HG02642 (cell line): ENCODE results near the gene CCNY.

Experiments used
- ATAC-seq: cut with Tn5 transposase; IDR thresholded peaks from one replicate; pipeline ENCODE4 v1.9.1; 2021; ENCODE audit warnings: mild to moderate bottlenecking; ENCODE audit not compliant: unreplicated experiment, poor library complexity

CCNY gene

DNA sequence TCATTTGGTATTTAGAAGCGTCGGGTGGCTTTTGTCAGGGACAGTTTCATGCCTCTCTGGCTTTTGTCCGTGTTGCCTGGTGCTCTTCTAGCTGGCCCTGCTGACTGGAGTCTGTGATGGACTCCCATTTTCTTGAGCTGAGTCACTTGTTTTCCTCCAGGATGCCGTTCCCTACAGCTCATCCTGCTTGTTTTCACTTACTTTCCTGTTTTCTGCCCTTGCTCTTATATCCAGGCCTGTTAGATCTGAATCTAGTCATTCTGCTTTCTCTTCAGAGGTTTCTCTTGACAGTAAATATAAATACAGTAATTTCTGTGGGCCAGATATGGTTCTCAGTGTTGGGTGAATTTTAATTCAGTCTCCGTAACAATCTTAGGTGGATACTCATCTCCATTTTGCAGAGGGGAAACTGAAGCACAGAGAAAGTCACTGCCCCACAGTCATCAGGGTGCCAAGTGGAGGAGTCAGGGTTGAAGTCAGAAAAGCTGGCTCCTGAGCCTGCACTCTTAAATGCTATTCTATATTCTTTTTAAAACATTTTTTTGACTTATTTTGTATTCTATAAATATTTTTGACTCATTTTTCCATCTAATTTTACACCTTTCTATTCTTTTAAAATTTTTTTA is 85.4 kb downstream of the CCNY start:
- no peak for ATAC-seq

DNA sequence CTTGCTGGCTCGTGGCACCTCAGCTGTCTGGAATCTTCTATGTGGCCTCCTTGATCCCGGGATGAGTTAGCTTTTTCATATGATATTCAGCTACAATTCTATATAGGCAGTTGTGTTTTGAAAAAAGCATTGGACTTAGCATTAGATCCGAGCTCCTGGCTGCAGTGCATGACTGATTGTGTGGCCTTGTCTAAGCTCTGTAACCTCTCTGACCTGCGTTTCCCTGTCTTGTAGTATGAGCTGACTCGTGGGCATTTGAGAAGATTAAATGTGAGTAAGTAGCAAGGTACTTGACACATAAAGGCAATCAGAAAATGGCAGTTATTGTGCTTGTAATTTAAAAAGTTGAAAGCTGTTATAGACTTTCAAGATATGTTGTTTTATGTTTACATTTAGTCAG is 85.9 kb downstream of the CCNY start:
- ATAC-seq: no peak

DNA sequence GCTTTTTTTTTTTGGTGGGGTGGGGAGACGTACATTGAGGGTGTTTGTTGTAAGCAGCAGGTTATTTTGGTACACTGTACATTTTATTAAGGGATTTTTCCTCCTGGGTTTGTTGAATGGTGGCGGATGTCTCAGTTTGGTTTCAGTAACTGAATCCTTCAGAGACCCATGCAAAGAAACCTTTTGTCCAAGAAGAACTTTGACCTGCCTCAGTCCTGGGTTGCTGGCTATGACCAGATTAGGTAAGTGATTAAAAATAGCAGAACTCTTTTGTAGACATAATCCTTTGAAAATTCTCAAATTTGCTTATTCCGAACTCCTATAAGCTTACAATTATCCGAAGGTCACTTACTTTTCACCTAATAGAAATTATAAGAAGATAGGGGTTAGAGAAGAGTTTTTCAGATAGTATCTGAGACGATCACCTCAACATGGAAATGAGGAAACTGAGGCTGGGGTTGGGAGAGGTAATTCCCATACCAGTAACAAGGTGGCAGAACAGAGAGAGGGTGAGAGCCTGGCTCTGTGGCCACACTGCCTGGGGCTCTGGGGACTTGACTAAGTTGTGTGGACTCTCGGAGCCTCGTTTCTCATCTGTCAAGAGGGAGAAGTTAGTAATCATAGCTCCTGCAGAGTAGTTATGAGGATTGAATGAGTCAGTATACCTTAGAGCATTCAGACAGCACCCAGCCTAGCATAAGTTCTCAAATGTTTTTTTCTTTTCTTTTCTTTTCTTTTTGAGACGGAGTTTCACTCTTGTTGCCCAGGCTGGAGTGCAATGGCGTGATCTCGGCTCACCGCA is 87.4 kb downstream of the CCNY start:
- ATAC-seq: no peak

DNA sequence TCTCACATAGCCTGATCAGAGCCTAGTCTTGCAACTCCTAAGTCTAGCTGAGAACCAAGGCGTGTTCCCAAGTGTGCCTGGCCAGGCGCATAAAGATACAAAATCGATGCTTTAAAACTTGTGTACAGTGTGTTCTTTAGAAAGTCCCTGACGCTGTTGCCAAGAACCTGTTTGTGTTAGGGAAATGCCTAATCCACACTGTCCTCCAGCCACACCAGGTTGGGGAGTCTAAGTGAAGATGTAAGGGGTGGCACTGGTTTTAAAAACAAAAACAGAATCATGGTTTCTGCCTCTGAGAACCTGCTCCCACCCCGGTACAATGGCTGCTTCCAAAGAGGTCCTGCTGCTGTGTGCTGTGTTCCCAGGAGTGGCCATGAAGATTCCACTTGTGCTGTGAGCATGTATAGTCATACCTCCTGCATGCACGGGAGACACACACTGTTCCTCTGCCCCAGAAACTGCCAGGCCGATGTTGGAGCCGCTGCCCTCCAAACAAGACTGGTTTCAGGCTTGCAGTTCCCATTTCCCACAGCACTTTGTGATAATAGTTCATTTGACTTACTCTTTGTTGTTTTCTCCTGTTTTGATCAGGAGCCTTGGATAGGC is 88.5 kb downstream of the CCNY start:
- ATAC-seq: no peak

DNA sequence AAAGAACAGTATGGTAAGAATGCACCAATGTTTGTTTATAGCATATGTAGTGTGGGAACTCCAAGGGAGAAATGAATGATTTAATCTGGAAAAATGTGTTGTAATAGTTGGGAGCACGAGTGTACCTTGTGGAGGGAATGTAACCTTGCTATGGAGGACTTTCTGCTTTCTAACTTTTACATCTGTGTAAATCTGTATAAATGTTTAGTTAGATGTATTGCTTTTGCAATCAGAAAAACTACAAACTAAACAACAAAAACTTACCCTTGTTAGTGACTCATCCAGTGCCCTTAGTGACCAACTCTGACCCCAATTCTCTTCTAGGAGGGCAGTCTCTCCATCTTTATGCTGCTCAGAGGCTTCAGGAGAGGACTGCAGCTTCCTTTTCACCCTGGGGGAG is 89.3 kb downstream of the CCNY start:
- ATAC-seq: no peak

DNA sequence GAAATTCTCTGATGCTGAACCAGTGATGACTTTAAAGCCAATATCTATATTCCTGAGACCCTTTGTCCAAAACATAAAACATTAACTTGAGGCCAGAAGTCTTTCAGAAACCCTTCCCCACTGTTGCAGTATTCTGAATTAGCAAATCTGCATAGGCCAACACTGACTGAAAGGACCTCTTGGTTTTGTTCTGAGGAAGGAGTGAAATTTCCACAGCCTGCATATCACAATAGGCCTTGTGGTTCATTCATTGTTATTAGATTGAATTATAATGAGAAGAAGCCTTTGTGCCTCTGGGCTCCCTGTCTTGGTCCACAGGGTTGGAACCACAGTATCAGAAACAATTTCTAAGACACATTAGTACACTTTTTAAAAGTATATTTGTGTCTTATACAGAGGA is 90.3 kb downstream of the CCNY start:
- no peak for ATAC-seq

DNA sequence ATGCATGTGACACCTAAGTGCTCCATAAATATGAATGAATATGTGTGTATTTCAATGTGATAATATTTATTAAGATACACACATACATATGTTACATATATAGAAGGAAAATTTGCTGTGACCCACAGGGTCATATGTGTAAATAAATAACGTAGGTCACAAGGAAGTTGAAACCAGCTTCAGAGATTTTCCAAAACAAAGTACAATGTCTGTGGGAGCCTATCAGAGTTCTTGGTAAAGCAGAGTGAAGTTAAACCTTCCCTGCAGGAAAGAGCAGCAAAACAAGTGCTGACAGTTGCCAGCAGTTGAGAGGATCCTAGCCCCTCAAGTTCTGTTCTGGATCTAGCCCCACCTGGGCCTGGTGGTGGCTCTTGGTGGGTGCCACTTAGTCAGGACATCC is 91.2 kb downstream of the CCNY start:
- ATAC-seq: no peak

DNA sequence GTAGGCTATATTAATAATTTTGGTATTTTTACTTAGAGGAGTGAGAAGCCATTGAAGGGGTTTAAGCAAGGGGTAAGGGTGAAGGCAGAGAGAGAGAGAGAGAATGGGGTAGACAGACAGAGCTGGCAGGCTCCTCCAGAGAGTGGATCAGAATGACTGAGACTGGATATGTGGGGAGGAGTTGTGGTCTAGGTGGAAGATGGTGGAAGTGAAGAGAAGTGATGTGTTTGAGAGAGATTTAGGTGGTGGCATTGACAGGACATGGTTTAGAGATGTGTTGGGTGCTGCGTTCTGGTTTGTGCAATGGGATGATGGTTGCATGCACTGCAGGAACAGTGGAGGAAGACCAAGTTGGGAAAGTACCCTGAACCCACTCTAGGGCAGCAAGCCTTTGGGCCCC is 92.2 kb downstream of the CCNY start:
- no peak for ATAC-seq

DNA sequence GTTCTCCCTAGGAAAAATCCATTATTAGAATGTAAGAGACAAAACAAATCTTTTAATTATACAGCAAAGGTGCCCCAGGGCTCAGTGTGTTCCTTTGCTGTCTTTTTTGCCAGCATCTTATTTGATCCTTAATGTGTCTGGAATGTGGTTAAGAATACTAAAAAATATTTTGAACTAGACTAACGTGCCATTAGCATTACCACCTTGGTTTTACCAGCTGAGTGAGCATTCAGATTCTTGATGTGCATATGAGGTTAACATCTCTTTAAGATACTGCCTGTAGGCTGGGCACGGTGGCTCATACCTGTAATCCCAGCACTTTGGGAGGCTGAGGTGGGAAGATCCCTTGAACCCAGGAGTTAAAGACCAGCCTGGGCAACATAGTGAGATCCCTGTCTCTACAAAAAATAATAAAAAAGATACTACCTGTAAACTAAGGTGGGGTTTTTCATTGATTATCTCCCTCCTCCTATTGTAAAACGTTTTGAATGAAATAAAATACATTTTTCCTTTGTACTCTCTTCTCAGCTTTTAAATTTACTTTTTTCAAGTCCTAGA is 96.6 kb downstream of the CCNY start:
- no peak for ATAC-seq

DNA sequence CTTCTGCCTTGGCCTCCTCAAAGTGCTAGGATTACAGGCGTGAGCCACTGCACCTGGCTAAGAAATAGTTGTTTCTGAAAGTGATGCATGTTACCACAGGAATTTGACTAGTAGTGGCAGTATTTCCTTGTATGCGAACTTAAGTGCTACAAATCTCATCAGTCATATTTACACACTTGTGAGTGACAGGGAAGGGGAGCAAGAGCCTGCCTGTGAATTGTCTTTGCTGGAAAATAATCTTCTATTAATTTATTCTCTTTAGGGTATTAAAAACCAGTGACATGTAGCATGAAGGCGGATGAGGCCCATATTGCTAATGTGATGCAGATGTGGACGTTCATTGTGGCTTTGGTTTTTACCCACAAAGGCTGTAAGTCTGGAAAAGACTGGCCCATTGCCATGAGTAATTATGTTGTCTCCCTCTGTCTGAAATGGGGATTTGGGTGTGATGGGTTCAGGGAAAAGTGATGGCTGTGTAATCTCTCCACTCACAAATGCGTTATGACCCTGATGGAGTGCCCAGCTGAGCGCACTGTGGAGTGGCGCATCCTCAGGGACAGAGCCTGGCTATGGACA is 97.6 kb downstream of the CCNY start:
- ATAC-seq: no peak

DNA sequence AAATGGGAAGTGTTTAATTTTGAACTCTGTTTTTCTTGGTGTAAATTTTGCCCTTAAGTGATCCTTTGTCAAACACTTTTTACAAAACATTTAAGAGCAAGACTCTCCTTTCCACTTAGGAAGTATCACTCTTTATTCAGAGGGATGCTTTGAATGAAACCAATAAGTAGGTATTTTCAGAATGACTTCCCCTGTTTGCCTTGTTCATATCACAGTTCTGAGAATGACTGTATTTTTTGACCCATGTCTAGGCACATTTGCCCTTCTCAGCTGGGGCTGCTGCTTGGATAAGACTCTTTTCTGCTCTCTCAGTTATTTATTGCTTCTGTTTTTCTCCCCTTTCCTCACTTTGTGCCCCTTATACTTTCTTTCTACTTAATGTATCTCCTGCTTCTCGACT is 98.2 kb downstream of the CCNY start:
- no peak for ATAC-seq

DNA sequence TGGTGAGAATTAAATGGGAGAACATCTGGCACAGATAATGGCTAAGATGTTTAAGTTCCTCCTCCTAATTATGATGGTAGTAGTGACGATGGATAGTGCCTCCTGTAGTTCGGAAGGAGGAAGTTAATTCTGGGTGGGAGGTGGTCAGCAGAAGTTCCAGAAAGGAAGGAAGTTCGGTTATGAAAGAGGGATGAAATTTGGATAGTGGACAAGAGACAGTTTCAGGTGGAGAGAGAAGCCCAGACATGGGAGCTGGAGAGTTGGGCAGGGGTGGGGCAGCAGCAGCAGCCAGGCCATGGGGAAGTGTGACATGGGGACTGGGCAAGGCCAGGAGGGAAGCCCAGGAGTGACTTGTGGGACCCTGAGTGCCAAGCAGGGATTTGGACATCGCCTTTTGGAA is 99.5 kb downstream of the CCNY start:
- ATAC-seq: no peak

DNA sequence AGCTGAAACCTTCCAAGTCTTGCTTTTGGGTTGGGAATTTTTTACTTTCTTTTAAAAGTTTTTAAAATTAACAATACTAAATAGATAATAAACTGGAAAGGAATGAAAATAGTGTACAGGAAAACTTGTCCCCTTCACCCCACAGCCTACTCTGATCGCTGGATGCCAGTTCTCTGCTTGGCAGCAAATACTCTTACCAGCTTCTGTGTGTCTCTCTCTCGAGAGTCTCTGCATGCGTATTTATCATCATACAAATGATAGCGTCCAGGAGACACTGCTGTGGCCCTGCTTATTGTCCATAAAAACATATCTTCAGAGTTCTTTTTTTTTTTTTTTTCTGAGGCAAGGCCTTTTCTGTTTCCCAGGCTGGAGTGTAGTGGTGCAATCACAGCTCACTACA is 101.5 kb downstream of the CCNY start:
- ATAC-seq: no peak

DNA sequence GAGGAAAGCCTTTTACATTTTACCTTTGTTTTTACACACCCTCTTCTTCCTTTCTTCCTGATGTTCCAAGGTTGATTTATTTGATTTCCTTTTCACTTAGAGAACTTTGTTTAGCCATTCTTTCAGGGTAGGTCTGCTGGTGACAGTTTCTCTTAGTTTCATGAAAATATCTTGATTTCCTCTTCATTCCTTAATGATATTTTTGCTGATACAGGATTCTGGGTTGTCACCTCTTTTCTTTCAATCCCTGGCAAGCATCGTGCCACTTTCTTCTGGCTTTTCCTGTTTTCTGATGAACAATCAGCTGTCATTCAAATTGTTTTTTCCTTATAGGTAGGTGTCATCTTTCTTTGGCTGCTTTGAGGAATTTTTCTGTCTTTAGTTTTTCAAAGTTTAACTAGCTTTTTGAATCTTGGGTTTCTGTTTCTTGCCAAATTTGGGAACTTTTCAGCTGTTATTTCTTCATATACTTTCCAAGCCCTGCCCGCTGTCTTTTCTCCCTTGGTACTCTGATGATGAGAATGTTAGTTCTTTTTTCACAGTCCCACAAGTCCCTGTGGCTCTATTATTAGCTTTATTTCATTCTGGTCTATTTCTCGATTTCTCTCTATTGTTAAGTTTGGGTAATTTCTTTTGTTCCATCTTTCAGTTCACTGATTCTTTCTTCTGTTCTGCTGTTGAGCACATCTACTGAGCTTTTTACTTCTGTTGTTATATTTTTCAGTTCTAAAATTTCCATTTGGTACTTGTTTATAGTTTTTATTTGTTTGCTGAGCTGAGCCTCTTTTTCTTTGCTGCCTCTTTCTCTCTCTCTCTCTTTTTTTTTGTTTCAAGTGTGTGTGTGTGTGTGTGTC is 102.6 kb downstream of the CCNY start:
- no peak for ATAC-seq

DNA sequence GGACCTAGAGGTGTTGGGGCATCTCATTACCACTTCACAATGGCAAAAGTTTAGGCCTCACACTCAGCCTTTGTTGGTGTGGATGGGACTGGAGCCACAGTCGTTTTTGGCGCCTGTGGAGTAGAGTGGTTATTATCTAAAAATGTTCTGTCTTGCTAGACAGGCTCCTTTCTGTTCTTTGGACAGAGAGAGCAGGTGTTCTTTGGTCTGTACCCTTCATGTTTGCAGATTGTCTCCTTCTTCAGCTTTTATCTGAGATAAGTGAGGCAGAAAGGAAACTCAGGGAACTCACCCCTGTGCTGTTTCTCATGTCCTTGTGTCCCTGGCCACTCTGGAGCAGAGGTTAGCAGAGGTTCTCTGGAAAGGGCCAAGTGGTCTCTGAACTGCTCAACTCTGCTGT is 103.7 kb downstream of the CCNY start:
- ATAC-seq: no peak

DNA sequence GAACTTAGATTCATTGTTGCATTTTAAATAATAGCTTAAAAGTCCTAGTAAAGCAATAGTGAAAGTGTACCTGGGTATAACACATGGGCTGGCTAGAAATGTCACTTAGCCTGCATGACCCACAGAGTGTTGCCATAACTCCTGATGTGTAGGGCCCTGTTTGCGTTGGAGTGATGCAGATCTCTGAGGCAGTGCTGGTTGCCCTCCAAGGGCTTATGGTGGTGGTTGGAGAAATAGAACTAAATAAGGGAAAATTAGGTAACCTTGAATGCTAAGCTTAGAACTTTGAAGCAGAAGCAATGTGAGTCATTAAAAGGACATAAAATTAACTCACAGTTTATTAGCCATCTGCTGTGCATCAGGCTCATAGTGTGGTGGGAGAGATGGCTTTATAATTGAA is 105.7 kb downstream of the CCNY start:
- no peak for ATAC-seq

DNA sequence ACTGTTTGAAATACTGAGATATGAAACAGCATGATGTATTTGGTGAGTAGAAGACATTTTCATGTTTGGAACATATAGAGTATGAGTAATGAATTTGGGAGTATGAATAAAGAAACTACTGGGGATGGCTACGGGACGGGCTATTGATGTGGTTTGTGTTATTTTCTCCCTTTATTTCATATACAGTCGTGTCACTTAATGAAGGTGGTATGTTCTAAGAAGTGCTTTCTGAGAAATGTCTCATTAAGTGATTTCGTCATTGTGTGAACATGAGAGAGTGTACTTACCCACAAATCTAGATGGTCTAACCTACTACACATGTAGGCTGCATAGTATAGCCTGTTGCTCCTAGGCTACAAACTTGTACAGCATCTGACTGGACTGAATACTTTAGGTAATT is 106.3 kb downstream of the CCNY start:
- no peak for ATAC-seq

DNA sequence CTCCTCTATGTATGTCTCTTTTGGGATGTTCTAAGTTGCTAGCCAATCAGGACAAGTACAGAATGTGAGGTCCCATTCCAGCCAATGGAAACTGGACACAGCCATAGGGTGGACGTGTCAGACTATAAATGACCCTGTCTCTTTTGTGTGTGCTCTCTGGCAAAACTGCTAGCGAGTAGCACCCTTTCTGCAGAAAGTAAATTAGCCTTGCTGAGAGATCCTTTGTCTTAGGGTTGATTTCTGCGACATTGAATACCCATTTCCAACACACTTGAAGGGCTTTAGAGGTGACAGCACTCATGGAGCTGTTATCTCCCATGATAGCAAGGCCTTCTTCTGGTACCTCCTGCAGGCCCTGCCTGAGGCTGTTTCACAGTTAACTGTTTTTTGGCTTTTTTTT is 107.5 kb downstream of the CCNY start:
- no peak for ATAC-seq

DNA sequence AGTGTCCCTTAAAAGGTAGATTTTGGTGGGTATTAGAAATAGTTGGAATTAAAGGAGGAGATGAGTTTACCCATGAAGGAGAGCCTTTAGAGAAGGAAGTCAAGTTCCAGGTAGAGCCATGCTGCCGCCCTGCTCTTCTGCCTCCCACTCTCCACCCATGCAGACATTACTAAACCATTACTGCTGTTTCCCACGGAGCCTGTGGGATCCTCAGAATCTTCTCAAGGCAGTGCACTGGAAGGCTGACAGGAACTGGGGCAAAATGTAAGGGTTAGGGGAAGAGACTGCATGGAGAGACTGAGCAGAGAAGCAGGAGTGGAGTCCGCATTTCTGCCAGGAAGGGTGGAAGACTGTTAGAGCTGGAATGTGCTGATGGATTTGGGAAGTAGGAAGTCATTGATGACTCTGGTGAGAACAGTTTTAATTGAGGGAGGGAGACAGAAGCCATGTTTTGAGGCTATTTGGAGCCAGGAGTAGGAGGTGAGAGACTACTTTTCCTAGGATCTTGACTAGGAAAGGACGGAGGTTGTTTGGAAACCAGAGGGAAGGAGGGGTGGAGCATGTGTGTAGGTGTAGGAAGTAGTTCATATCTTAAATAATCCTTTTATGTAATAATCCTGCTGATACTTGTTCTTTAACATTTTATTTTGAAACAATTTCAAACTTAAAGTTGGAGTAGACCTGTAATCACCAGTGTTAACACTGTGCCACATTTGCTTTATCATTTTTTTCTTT is 109.0 kb downstream of the CCNY start:
- no peak for ATAC-seq

DNA sequence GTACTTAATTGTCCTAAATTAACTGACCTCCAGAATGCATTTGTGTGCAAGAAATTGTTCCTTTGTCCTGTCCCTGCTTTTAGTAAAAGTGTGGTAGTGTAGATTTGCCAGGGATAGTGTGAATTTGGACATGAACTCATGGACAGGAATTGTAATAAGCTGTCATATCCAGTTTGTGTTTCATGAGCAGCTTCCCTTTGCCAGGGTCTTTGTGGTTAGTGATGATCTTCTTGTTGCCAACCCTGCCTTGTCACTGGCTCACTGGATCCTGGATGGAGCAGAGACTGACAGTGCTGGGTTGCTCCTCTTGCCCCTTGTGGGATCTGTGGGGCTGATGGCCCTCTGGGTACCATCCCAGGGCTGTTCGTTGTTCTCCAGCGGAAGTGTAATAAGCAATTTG is 110.1 kb downstream of the CCNY start:
- no peak for ATAC-seq
